LNCaP clone FGC (cell line): ENCODE results near the gene SHC2.

Experiments used
- DNase-seq: peaks from one replicate; pipeline ENCODE4 v3.0.0-alpha.2; 2011; ENCODE audit warnings: low read depth
- H3K4me3 ChIP-seq: 2 replicates; pipeline ENCODE4 v1.5.1; 2011; ENCODE audit warnings: mild to moderate bottlenecking, low read depth, low read length, control low read depth
- CTCF ChIP-seq: IDR thresholded peaks from 2 replicates; pipeline ENCODE4 v1.5.1; 2012; ENCODE audit warnings: mild to moderate bottlenecking; ENCODE audit not compliant: control insufficient read depth, insufficient read depth; ENCODE audit errors: extremely low read depth

The SHC2 gene

DNA sequence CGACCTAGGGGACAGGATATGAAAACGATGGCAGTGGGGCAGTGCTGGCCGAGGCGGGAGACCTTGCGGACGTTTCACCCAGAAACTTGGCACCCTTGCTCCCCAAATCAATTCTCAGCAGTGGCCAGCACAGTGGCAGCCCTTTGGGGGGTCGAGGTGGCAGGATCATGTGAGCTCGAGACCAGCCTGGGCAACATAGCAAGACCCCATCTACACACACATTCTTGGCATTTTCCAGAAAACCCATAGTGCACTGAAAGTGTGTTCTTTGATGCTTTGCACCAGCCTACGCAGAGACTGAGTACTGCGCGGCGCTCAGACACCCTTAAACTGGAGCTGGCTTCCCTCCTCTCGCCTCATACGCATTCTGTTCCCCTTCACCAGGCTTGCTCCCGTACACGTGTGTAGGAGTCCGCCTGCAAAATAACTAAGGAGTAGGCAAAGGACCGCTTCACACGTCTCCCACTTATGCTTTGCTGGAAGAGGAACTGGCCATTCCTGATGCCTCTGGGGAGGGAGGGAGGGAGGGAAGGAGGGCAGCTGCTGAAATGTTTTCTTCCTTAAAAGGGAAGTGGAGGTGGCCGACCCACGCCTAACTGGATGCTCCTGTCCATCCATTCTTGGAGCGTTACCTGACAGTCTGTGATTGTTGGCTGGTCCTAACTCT is 92.7 kb downstream of the SHC2 start:
- no peak for DNase-seq
- H3K4me3 ChIP-seq, result no peak overlapping the region
- no peak for TF ChIP-seq CTCF

- H3K4me3 ChIP-seq, result no peak overlapping the region
- TF ChIP-seq CTCF, result no peak
- DNase-seq, result no peak
Observed at GRCh38 chr19:367561-367960, 93.3 kb downstream of the SHC2 start.

DNA sequence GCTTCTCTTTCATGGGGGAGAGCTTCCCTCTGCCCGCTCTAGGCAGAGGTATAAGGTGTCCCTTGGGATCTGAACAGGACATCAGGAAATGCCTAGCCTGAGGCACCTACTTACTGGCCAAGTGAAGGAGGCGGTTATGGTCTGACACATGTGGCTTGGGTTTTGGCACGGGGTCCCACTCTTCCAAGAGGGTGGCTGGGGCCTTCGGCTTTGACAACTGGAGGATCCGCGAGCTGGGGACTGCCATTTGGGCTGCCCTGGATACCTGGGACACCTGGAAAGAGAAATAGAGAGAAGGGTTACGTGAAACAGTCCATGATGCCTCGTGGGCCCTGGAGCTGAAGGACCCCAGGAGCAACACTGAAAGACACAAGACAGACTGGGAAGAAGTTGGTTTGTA is 93.9 kb downstream of the SHC2 start:
- no peak overlapping the region for H3K4me3 ChIP-seq
- no peak for TF ChIP-seq CTCF
- DNase-seq, result no peak
